H54 (cell line): Measurements from ENCODE around the gene GABBR2.
"Not testable (repeated sequence)": the region's sequence is repeated elsewhere in the genome, so short reads cannot be mapped to it uniquely, and the experiment has no call there.

Source experiments
- DNase-seq: peaks from one replicate; pipeline ENCODE4 v3.0.0; 2011; ENCODE audit warnings: low spot score, mixed read lengths; ENCODE audit not compliant: insufficient read length
- FAIRE-seq: peaks from 3 replicates; lab custom pipeline; 2011; peaks lifted over from hg19 to GRCh38; lab: Jason Lieb, UNC
- POLR2A ChIP-seq: IDR thresholded peaks from 2 replicates; pipeline ENCODE4 v1.6.1; 2011; ENCODE audit warnings: low read depth, mild to moderate bottlenecking, low read length

Gene GABBR2

DNA sequence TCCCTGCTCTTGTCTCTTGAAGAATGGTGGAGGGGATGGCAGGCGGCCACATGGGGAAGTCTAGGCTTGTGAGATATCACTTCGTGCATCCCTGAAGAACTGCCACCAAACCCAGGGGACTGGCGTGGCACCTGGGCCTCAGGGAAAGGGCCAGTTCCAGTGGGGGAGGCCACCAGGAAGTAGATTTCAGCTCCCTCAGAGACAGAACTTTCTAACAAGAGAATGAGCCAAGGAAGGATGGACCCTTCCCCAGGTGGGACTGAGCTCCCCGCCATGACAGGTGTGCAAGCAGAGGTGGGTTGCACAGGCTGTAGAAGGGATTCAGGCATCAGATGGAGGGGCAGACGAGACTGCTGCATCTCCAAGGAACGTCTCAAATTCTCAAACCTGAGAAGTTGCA, 193.9 kb downstream of the GABBR2 start:
- FAIRE-seq: no peak
- DNase-seq: no peak
- no peak for TF ChIP-seq POLR2A

DNA sequence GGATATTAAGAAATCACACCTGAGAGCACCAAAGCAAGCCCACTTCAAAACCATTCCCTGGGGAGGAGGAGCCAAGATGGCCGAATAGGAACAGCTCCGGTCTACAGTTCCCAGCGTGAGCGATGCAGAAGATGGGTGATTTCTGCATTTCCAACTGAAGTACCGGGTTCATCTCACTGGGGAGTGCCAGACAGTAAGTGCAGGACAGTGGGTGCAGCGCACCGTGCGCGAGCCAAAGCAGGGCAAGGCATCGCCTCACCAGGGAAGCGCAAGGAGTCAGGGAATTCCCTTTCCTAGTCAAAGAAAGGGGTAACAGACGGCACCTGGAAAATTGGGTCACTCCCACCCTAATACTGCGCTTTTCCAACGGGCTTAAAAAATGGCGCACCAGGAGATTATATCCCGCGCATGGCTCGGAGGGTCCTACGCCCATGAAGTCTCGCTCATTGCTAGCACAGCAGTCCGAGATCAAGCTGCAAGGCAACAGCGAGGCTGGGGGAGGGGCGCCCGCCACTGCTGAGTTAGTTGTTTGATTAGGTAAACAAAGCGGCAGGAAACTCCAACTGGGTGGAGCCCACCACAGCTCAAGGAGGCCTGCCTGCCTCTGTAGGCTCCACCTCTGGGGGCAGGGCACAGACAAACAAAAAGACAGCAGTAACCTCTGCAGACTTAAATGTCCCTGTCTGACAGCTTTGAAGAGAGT, 200.4 kb downstream of the GABBR2 start:
- not testable (repeated sequence) for DNase-seq, FAIRE-seq

DNA sequence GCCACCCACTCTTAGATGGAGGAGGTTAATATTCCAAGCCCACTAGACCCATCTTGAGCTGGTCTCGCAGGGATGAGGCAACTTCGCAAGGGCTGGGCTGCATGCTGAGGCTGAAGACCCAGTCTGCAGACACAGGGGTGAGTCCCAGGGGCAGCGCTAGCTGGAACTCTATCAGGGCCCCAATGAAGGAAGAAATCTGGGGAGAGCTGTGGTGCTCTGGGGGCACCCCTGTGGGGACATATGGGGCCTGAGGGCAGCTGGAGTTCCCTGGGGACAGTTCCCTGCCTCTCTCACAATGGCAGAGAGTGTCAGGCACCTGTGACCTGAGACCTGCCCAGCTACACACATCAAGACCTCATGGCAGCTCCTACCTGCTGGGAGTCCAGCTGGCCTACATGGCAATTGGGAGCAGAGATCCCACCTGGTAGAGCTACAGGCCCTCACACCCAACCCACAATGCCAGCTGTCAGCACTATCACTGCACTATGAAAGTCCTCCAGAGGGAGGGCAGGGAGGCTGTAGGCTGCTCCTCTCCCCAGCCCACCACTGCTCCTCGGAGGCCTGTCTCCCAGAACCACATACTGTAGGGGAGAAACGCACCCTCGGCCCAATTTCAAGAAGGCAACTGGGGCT, 202.2 kb downstream of the GABBR2 start:
- TF ChIP-seq POLR2A: no peak
- DNase-seq (no peak), FAIRE-seq (no peak)

DNA sequence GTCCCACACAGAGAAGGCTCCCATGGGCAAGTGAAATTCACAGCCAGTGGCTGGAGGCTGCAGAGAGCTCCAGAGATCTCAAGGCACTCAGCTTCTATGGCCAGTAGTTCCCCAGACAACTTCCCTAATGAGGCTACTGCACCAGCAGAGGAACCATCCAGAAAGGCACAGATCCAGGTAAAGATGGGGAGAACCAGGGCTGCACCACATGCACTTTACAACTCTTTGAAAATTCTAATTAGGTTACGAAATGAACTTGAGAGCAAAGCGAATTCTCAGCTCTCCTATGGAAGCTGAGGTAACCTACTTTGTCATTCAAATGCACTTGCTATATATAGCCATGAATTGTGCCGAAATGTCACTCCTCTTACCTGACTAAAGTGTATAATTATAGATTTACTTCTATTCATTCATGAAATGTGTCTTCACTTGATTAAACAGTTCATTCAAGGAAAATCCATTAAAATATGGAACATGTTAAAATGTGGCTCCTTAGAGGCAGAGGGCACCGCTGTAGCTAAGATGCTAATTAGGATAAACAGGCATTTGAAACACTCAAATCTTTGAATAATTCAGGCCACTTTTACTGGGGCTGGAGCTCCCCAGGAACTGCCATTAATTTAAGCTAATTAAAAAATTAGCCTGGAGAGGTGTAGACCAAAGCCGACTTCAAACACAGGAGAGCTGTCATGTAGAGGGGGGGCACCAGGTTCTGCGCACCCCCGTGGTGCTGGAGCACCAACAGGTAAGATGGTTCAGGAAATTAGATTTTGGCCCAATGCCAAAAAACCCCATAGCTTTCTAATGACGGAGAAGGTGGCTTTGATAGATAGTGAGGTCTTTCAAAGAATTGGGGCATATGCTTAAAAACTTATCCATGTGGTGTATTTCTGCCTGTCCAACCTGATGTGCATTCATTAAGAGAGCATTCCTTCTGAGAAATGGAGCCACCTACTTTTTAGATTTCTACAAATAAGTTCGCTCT, 204.1 kb downstream of the GABBR2 start:
- DNase-seq (no peak), FAIRE-seq (no peak)
- TF ChIP-seq POLR2A: no peak

DNA sequence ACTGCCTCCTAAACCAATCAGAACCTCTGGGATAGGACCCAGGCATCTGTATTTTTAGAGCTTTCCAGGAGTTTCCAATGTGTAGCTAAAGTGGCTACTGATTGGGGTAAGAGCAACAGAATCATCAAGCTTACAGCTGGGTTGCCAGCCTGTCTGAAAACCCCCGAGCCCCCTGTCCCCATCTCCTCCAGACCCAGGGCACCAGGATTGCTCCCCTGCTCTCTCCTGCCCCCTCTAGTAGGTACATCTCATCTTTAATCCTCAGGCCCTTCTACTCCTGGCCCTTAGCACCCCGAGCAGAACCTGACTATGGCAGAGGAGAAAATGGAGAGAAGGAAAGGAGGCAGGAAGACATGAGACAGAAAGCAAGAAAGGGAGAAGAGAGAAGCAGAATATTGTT, 204.9 kb downstream of the GABBR2 start:
- DNase-seq (no peak), FAIRE-seq (no peak)
- no peak for TF ChIP-seq POLR2A

DNA sequence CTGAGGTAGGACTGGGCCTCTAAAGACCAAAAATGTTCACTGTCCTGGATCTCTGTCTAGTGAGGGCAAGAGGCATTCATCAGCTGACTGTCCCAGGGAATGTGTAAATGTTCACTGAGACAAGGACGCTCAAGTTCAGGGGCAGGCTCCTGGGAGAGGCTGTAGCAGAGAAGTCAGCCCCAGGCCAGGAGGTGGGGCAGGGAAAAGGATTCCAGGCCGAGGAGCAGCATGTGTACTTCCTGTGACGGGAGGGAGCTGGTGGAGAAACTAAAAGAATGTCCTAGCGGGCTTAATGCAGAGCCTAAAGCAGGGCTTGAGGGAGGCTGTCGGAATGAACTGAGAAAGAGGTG, 205.8 kb downstream of the GABBR2 start:
- TF ChIP-seq POLR2A: no peak
- DNase-seq (no peak), FAIRE-seq (no peak)

DNA sequence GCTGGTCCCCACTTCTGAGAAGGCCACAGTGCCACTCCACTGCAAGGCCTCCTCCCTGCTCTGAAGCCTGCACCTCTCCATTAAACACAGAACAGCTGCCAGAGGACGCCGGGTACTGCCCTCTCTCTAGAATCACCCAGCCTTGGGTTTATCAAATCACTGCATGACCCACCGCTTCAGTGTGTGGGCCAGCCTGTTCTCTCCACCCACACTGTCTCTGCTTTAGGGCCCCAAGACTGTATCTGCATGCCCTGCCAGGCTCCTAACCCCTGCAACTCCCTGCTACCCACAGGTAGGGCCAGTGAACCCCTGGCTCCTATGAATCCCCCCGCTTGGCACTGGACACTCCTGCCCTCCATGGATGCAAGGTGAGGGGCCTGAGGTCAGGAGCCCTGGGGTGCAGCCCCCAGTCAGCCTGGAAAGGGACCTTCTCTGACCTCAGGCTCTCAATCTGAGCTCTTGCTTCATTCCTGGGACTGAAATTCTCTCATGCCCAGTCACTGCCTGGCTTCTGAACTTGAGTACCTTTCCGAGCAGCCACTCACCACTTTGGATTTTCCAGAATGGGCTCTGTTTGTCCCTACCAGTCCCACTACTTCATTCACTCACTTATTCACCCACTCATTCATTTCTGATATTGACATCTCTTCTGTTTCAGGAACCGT, 206.3 kb downstream of the GABBR2 start:
- FAIRE-seq (no peak), DNase-seq (no peak)
- no peak for TF ChIP-seq POLR2A

DNA sequence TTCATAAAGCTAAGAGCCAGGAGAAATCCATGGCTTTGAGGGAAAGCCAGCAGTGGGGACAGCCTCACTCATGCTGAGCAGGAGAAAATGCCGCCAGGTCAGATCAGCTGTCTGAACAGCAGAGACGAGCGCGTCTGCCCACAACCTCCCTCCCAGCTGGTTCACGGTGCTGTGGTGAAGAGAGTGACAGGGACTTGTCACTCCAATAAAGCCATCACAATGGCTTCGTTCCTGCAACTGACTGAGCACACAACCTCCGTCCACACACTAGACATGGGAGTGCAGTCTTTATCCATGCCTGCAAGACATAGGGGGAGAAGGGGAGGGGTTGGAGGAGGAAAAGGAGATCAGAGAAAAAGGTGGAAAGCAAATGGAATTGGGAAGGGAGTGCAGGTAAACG, 206.9 kb downstream of the GABBR2 start:
- TF ChIP-seq POLR2A: no peak
- FAIRE-seq (no peak), DNase-seq (no peak)

DNA sequence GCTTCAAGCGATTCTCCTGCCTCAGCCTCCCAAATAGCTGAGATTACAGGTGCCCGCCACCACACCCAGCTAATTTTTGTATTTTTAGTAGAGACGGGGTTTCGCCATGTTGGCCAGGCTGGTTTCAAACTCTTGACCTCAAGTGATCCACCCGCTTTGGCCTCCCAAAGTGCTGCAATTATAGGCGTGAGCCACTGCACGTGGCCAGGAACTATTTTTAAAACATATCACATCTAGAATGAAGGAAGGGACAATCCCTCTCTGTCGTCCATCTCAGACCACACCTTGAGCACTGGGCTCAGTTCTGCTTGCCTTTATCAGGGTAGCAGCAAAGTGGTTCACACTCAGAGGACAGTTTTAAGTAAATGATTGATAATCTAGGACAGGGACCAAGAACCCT, 207.5 kb downstream of the GABBR2 start:
- DNase-seq, FAIRE-seq: not testable (repeated sequence)

DNA sequence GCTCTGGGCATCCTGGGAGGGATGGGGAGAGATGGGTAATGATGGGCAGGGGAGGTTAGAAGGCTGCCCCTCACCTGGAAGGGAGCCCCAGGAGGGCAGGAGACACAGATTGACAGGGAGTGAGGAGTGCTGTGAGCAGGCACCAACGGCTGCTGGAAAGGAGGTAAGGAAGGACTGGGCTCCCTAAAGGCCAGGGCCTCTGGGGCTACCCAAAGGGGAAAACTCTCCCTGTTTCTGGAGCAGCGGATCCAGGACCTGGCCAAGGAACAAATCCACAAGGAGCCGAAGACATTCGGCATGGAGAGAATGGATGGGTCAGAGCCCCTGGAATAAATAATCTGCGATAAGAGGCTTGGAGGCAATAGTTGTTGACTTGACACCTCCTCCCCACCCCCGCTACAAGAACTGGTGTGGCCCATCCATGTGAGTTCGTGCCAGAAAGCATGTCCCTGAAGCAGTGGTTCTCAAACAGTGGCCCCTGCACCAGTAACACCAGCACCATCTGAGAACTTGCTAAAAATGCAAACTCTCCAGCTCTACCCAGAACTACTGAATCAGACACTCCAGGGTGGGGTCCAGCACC, 208.3 kb downstream of the GABBR2 start:
- FAIRE-seq (no peak), DNase-seq (no peak)
- no peak for TF ChIP-seq POLR2A

DNA sequence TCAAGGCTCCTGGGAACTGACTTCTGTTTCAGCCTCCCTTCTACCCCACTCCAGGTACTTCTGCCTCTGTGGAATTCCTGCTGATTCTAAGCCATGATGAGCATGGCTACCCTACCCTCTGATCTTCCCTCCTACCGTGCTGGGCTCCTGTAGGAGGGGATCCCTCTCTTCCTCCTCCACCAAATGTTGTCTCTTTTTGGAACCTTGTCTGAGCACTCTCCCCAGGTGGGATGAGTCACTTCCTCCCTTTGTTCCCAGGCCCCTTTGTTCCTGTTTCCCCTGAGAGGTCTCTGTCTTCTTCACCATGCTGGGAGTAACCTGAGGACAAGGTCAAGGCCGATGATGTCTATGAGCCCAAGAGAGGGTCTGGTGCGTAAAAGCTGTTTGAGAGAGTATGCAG, 213.2 kb downstream of the GABBR2 start:
- FAIRE-seq (no peak), DNase-seq (no peak)
- no peak for TF ChIP-seq POLR2A

DNA sequence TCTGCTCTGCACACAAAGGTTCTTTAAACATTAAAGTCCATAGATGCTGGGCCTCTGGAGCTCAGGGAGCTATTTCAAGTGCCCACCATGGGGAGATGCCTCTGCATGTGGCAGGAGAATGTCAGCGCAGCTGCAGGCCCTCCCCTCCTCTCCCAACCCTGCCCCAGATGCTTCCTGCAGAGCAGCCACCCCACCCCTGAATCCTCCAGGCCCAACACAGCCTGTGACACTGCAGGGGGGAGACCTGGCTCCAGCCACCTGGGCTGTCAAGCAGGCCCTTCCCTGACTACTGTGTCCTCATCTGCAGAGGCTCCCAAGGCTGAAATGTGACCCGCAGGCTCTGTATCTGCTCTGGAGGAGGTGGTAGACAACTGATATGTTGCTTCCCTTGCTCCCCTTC, 213.9 kb downstream of the GABBR2 start:
- FAIRE-seq: no peak
- TF ChIP-seq POLR2A: no peak
- DNase-seq: no peak

DNA sequence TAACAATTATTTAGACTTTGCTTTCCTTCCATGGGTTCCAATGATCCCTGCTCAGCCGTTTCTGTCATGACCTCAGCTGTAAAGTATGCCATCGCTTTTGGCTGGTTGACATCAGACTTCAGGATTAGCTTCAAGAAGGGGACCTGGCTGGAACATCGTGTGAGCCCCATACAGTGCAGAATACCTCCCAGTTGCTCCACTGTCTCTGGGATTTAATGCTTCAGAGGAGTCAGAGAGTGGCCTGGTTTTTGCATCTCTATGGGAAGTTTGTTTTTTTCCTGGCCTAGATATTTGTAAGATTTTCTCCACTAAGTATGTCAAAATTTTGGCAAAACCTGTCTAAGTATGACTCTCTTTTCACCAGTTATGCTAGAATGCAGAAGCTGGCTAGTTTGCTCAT, 216.9 kb downstream of the GABBR2 start:
- no peak for FAIRE-seq
- no peak for DNase-seq
- TF ChIP-seq POLR2A: no peak

DNA sequence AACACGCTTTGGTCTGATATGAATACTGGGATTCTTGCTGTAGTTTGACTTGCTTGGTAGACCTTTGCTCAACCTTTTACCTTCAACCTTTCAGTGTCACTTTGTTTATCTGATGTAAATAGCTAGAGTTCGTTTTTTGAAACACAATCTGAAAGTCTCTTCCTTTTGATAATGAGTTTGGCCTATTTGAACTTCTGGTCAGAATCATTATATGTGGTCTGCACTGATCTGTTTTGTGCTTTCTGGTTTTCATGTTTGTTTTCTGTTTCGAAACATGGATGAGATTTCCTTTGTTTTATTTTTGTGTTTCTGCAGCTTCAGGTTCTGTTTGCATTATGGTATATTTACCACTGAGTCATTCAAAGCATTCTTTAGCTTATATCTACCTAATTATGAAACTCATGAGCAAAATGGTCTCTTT, 217.5 kb downstream of the GABBR2 start:
- no peak for FAIRE-seq
- no peak for DNase-seq
- no peak for TF ChIP-seq POLR2A
